OCI-LY1 (cell line): ENCODE results near the gene MROH9.

Experiments
- H2AFZ ChIP-seq: fragments of 200-600 bp; sonication (generic), shearing (Covaris generic); 2 replicates; pipeline ENCODE4 v1.6.0; 2014; ENCODE audit warnings: antibody characterized with exemption, mild to moderate bottlenecking, low read length
- H3F3A ChIP-seq: fragments of 200-600 bp; sonication (generic), shearing (Covaris generic); 2 replicates; pipeline ENCODE4 v1.6.0; 2014; ENCODE audit warnings: mild to moderate bottlenecking, antibody characterized with exemption, low read length, moderate library complexity; ENCODE audit not compliant: insufficient read depth
- H3K27ac ChIP-seq: fragments of 200-600 bp; sonication (generic); 2 replicates; pipeline ENCODE4 v1.5.1; 2014; ENCODE audit warnings: low read length, mixed run types, mild to moderate bottlenecking, low read depth; ENCODE audit not compliant: poor library complexity, severe bottlenecking
- H3K27me3 ChIP-seq: fragments of 200-600 bp; sonication (generic); 2 replicates; pipeline ENCODE4 v1.6.0; 2014; ENCODE audit warnings: antibody characterized with exemption, mild to moderate bottlenecking, low read length, moderate library complexity; ENCODE audit not compliant: insufficient read depth
- H3K36me3 ChIP-seq: fragments of 200-600 bp; sonication (generic); 2 replicates; pipeline ENCODE4 v1.6.1; 2014; ENCODE audit warnings: mild to moderate bottlenecking, antibody characterized with exemption, low read length, moderate library complexity, mixed read lengths; ENCODE audit not compliant: insufficient read depth
- H3K4me1 ChIP-seq: fragments of 200-600 bp; sonication (generic); 2 replicates; pipeline ENCODE4 v1.5.1; 2014; ENCODE audit warnings: mild to moderate bottlenecking, low read length, moderate library complexity; ENCODE audit not compliant: insufficient read depth, severe bottlenecking
- H3K4me2 ChIP-seq: fragments of 200-600 bp; sonication (generic), shearing (Covaris generic); 2 replicates; pipeline ENCODE4 v1.6.1; 2014; ENCODE audit warnings: low read length
- H3K4me3 ChIP-seq: fragments of 200-600 bp; sonication (generic); 2 replicates; pipeline ENCODE4 v1.5.1; 2014; ENCODE audit warnings: low read length, low read depth, mild to moderate bottlenecking, mixed read lengths; ENCODE audit not compliant: poor library complexity, severe bottlenecking
- H3K79me2 ChIP-seq: fragments of 200-600 bp; shearing (Covaris generic); 2 replicates; pipeline ENCODE4 v1.6.1; 2016; ENCODE audit warnings: mixed run types, low read length, mixed read lengths; ENCODE audit not compliant: insufficient read depth
- H3K9ac ChIP-seq: fragments of 200-600 bp; sonication (generic), shearing (Covaris generic); 2 replicates; pipeline ENCODE4 v1.6.1; 2014; ENCODE audit warnings: mild to moderate bottlenecking, low read length, mixed read lengths
- H3K9me2 ChIP-seq: fragments of 200-600 bp; sonication (generic), shearing (Covaris generic); 2 replicates; pipeline ENCODE4 v1.6.1; 2014; ENCODE audit warnings: low read depth, mild to moderate bottlenecking, low read length, mixed read lengths
- H3K9me3 ChIP-seq: fragments of 200-600 bp; shearing (Covaris generic); 2 replicates; pipeline ENCODE4 v1.6.1; 2014; ENCODE audit warnings: low read length, mixed read lengths
- H4K20me1 ChIP-seq: fragments of 200-600 bp; sonication (generic), shearing (Covaris generic); 2 replicates; pipeline ENCODE4 v1.6.0; 2016; ENCODE audit warnings: mild to moderate bottlenecking, low read length; ENCODE audit not compliant: insufficient read depth
- CTCF ChIP-seq: fragments of 200-600 bp; sonication (generic), shearing (Covaris generic); IDR thresholded peaks from 2 replicates; pipeline ENCODE4 v1.5.1; 2017; ENCODE audit warnings: mild to moderate bottlenecking, antibody characterized with exemption, low read length, moderate library complexity, mixed read lengths
- EZH2 ChIP-seq: fragments of 200-600 bp; sonication (generic), shearing (Covaris generic); IDR thresholded peaks from 2 replicates; pipeline ENCODE4 v1.8.0; 2017; ENCODE audit warnings: borderline replicate concordance, mixed run types, mild to moderate bottlenecking, antibody characterized with exemption, low read length, moderate library complexity, mixed read lengths

MROH9 gene

GRCh38 chr1:170964506-170964905 lies 29.2 kb downstream of the MROH9 start:
- Histone ChIP-seq H4K20me1 (no peaks in the 10 kb centered on the region), H3K9me2 (no peaks in the 10 kb centered on the region), H3K79me2 (no peaks in the 10 kb centered on the region), H3K4me3 (no peak overlapping the region), H3K27me3 (no peaks in the 10 kb centered on the region), H2AFZ (no peak overlapping the region), H3K4me2 (no peak overlapping the region), H3F3A (no peaks in the 10 kb centered on the region), H3K27ac (no peak overlapping the region), H3K36me3 (no peaks in the 10 kb centered on the region), H3K9me3 (no peaks in the 10 kb centered on the region), H3K4me1 (no peaks in the 10 kb centered on the region), H3K9ac (no peak overlapping the region)
- TF ChIP-seq EZH2 (no peak), CTCF (no peak)

GRCh38 chr1:170967042-170967910 lies 31.9 kb downstream of the MROH9 start:
- Histone ChIP-seq H3K4me2 (no peak overlapping the region), H3K27me3 (no peaks in the 10 kb centered on the region), H3K9me3 (no peaks in the 10 kb centered on the region), H3K36me3 (no peaks in the 10 kb centered on the region), H3K27ac (no peak overlapping the region), H3K9me2 (no peaks in the 10 kb centered on the region), H3K9ac (no peak overlapping the region), H3F3A (no peaks in the 10 kb centered on the region), H4K20me1 (no peaks in the 10 kb centered on the region), H3K79me2 (no peaks in the 10 kb centered on the region), H2AFZ (no peak overlapping the region), H3K4me3 (no peak overlapping the region), H3K4me1 (no peaks in the 10 kb centered on the region)
- no peak for TF ChIP-seq EZH2
- TF ChIP-seq CTCF = peak; percentile 64

- no peak for TF ChIP-seq CTCF
- TF ChIP-seq EZH2 = no peak
- Histone ChIP-seq H3K9me3 (no peaks in the 10 kb centered on the region), H3K4me3 (no peak overlapping the region)
Observed at GRCh38 chr1:170970256-170970655, 34.9 kb downstream of the MROH9 start.

More at GRCh38 chr1:170970256-170970655, 34.9 kb downstream of the MROH9 start:
- H3K9me2 ChIP-seq = no peaks in the 10 kb centered on the region
- no peaks in the 10 kb centered on the region for H4K20me1 ChIP-seq
- no peaks in the 10 kb centered on the region for H3K4me1 ChIP-seq
- H3K4me2 ChIP-seq = no peak overlapping the region
- H3K27ac ChIP-seq = no peak overlapping the region
- no peaks in the 10 kb centered on the region for H3F3A ChIP-seq
- no peaks in the 10 kb centered on the region for H3K79me2 ChIP-seq
- H3K36me3 ChIP-seq = no peaks in the 10 kb centered on the region
- no peak overlapping the region for H3K9ac ChIP-seq
- H3K27me3 ChIP-seq = no peaks in the 10 kb centered on the region
- H2AFZ ChIP-seq = no peak overlapping the region
